GM23338 (cell line): ENCODE measurements around the gene XYLT1. TPM values are rescaled to one million over a fixed set of nuclear protein-coding genes. Genes with fewer than 3 reads are reported as not detected.

Experiments used
- ATAC-seq: fragments of 200-7000 bp; cut with Tn5 transposase; 3 replicates; pipeline ENCODE4 v1.9.1; 2020
- DNase-seq: peaks from one replicate; pipeline ENCODE4 v3.0.0-alpha.2; 2015; ENCODE audit warnings: low spot score
- H2AFZ ChIP-seq: fragments of 200-600 bp; sonication (generic); 2 replicates; pipeline ENCODE4 v1.8.0; 2016; ENCODE audit warnings: antibody characterized with exemption, mild to moderate bottlenecking, moderate library complexity
- H3F3A ChIP-seq: fragments of 200-600 bp; sonication (generic); replicated peaks from 2 replicates; pipeline ENCODE4 v1.8.0; 2017; ENCODE audit warnings: antibody characterized with exemption, mixed run types, low read depth
- H3K27ac ChIP-seq: fragments of 200-600 bp; sonication (generic); 2 replicates; pipeline ENCODE4 v1.6.1; 2016; ENCODE audit warnings: low read depth
- H3K27me3 ChIP-seq: fragments of 200-600 bp; sonication (generic); 2 replicates; pipeline ENCODE4 v1.8.0; 2016; ENCODE audit warnings: mild to moderate bottlenecking, mixed run types, moderate library complexity; ENCODE audit not compliant: insufficient read depth
- H3K36me3 ChIP-seq: fragments of 200-600 bp; sonication (generic); 2 replicates; pipeline ENCODE4 v1.8.0; 2016; ENCODE audit warnings: mild to moderate bottlenecking; ENCODE audit not compliant: insufficient read depth
- H3K4me1 ChIP-seq: fragments of 200-600 bp; sonication (generic); 2 replicates; pipeline ENCODE4 v1.8.0; 2016; ENCODE audit warnings: mild to moderate bottlenecking, moderate library complexity; ENCODE audit not compliant: insufficient read depth
- H3K4me2 ChIP-seq: fragments of 200-600 bp; sonication (generic); 2 replicates; pipeline ENCODE4 v1.7.1; 2017; ENCODE audit warnings: mixed run types
- H3K4me3 ChIP-seq: fragments of 200-600 bp; sonication (generic); 2 replicates; pipeline ENCODE4 v1.6.1; 2016; ENCODE audit warnings: mixed run types
- H3K79me2 ChIP-seq: fragments of 200-600 bp; sonication (generic); replicated peaks from 2 replicates; pipeline ENCODE4 v1.8.0; 2017; ENCODE audit warnings: mild to moderate bottlenecking; ENCODE audit not compliant: insufficient read depth
- H3K9me2 ChIP-seq: fragments of 200-600 bp; sonication (generic); 2 replicates; pipeline ENCODE4 v1.8.0; 2017; ENCODE audit not compliant: insufficient read depth
- H4K20me1 ChIP-seq: fragments of 200-600 bp; sonication (generic); replicated peaks from 2 replicates; pipeline ENCODE4 v1.8.0; 2017; ENCODE audit warnings: mild to moderate bottlenecking; ENCODE audit not compliant: insufficient read depth
- H3K27ac Mint-ChIP-seq: 2 replicates; pipeline ENCODE4 v1.8.0; 2020; ENCODE audit warnings: inconsistent platforms, mild to moderate bottlenecking, moderate library complexity, mixed read lengths
- H3K27me3 Mint-ChIP-seq: 3 replicates; pipeline ENCODE4 v1.8.0; 2022; ENCODE audit warnings: low read depth, mild to moderate bottlenecking, moderate library complexity, mixed read lengths, inconsistent platforms; ENCODE audit not compliant: insufficient read depth, poor library complexity
- H3K36me3 Mint-ChIP-seq: 3 replicates; pipeline ENCODE4 v1.8.0; 2021; ENCODE audit warnings: low read depth, mild to moderate bottlenecking, inconsistent platforms, moderate library complexity, mixed read lengths
- H3K4me1 Mint-ChIP-seq: 3 replicates; pipeline ENCODE4 v1.8.0; 2020; ENCODE audit warnings: mild to moderate bottlenecking, inconsistent platforms, mixed read lengths
- H3K4me3 Mint-ChIP-seq: 3 replicates; pipeline ENCODE4 v1.8.0; 2021; ENCODE audit warnings: moderate library complexity, mild to moderate bottlenecking, inconsistent platforms, mixed read lengths
- H3K9me3 Mint-ChIP-seq: 3 replicates; pipeline ENCODE4 v1.8.0; 2020; ENCODE audit warnings: moderate library complexity, mild to moderate bottlenecking, inconsistent platforms, mixed read lengths
- CREB1 ChIP-seq: fragments of 250-450 bp; sonication (Bioruptor Pico); IDR thresholded peaks from 2 replicates; pipeline ENCODE4 v1.5.0; 2020; ENCODE audit warnings: low read depth, mild to moderate bottlenecking, moderate library complexity
- CTCF ChIP-seq, 2 experiments: fragments of 200-600 bp in 1 of 2; sonication (generic) in 1 of 2; conservative IDR thresholded peaks; 2 replicates each; pipeline versions ENCODE4 v1.5.1 to v1.6.1; 2016 to 2017; ENCODE audit warnings: antibody characterized with exemption in 2 of 2, low read depth in 2 of 2, mild to moderate bottlenecking in 2 of 2, moderate library complexity in 1 of 2
- JUNB ChIP-seq: IDR thresholded peaks from one replicate; pipeline ENCODE4 v1.6.1; 2016; ENCODE audit warnings: antibody characterized with exemption; ENCODE audit not compliant: unreplicated experiment
- POLR2AphosphoS5 ChIP-seq: IDR thresholded peaks from 2 replicates; pipeline ENCODE4 v1.6.1; 2016; ENCODE audit warnings: antibody characterized with exemption, low read depth
- STAT1 ChIP-seq: IDR thresholded peaks from one replicate; pipeline ENCODE4 v1.6.1; 2016; ENCODE audit warnings: antibody characterized with exemption; ENCODE audit not compliant: unreplicated experiment
- polyA plus RNA-seq: library from polyadenylated mRNA; unstranded; fragments of >200 nt; fragmentation: Nextera tagmentation; extraction: Ambion mirVana; gene quantifications from 2 replicates; pipeline ENCODE4 v1.2.1, GENCODE V29; 2016
- small RNA-seq: library from RNA; depleted of rRNA; stranded (forward); fragments of <200 nt; gene quantifications from one replicate; pipeline ENCODE3, GENCODE V24; 2014; ENCODE audit warnings: low replicate concordance
- total RNA-seq: library from RNA; depleted of rRNA; stranded (reverse); fragments of >200 nt; shearing (Covaris generic); gene quantifications from 2 replicates; pipeline ENCODE4 v1.2.3, GENCODE V29; 2014

XYLT1 gene
- total and polyA plus RNA-seq, 2 experiments from 2014 or later: 3.5 to 24.7 TPM

DNA sequence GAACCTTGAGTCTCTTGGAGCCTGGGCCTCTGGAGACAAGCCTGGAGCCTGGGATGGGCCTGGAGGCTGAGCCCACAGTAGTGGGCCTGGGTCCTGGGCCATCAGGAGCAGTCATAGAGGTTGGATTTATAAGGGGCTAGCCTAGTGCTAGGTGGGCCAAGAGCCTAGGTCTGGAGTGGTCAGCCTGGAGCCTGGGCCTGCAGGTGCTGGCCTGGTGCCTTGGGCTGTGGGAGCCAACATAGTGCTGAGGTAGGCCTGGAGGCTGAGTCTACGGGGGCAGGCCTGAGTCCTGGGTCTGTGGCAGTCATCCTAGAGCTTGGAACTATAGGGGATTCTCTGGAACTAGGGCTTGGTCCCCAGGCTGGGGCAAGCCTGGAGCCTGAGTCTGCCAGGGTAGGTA, 414.1 kb downstream of the XYLT1 start:
- Histone ChIP-seq H3K4me2 (no peak overlapping the region), H3K4me3 (no peak overlapping the region), H3K27me3 (no peaks in the 10 kb centered on the region), H3K4me1 (peaks cover 11% of the 10 kb centered on the region), H3K27ac (no peak overlapping the region), H3K79me2 (no peaks in the 10 kb centered on the region), H2AFZ (no peak overlapping the region), H3F3A (no peaks in the 10 kb centered on the region), H3K36me3 (no peaks in the 10 kb centered on the region), H3K9me2 (peaks cover 8% of the 10 kb centered on the region; the same call in 1 of the 2 replicates), H4K20me1 (no peaks in the 10 kb centered on the region)
- no peak for TF ChIP-seq STAT1
- no peak for TF ChIP-seq JUNB
- no peak for TF ChIP-seq POLR2AphosphoS5
- TF ChIP-seq CTCF (conservative IDR thresholded peaks at IDR 0.05; ENCODE audit: low read depth in 2 of 2): no peak
- no peak for DNase-seq
- Mint-ChIP-seq H3K4me1 (peaks cover 3% of the 10 kb centered on the region; the same call in 1 of the 3 replicates), H3K9me3 (0 out of 3 replicates have a peak, but pooled peaks cover 3% of the 10 kb centered on the region), H3K4me3 (no peak overlapping the region), H3K27ac (no peak overlapping the region), H3K27me3 (peaks cover 1% of the 10 kb centered on the region), H3K36me3 (no peaks in the 10 kb centered on the region)
- no peak for ATAC-seq

DNA sequence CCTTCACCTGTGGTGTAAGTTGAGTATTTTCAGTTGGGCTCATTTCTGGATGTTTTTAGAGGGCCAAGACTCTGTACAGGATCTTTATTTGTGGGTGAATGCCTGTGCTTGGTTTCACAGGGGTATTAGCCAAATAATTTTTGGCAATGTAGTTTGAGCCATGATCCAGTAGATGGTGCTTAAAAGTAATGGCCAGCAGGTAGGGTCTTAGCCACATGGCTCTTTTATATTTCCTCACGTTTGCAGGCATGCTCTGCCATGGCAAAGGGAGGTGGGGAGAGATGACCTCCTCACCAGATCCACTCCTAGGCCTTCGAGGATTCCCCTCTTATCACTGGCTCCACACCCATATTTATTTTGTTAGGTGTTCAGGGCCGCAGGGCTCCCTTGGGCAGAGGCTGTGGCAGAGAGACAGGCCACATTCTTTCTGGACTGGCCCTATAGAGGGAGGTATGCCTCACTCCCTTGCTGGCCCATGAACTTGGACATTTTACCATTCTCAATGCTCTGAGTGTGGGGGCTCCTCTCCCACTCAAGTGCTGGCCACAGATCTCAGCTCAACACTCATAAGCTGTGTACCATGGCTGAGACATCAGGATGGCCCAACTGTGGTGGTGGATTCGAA, 417.1 kb downstream of the XYLT1 start:
- Histone ChIP-seq H3K4me3 (no peak overlapping the region), H2AFZ (peak overlapping the region; percentile 90), H3F3A (no peaks in the 10 kb centered on the region), H3K27ac (no peak overlapping the region), H3K4me2 (no peak overlapping the region), H3K9me2 (no peaks in the 10 kb centered on the region; the same call in 1 of the 2 replicates), H3K4me1 (peaks cover 11% of the 10 kb centered on the region), H3K79me2 (no peaks in the 10 kb centered on the region), H3K36me3 (no peaks in the 10 kb centered on the region), H4K20me1 (no peaks in the 10 kb centered on the region), H3K27me3 (no peaks in the 10 kb centered on the region)
- ATAC-seq: peak; percentile 78
- H3K27ac Mint-ChIP-seq: no peak overlapping the region
- TF ChIP-seq CREB1 (CRISPR knock-in tag) (no peak), CTCF (conservative IDR thresholded peaks at IDR 0.05; ENCODE audit: low read depth in 2 of 2) (peak; percentile 51 to 68)
- H3K36me3 Mint-ChIP-seq: no peaks in the 10 kb centered on the region; the same call in 2 of the 3 replicates
- peaks cover 3% of the 10 kb centered on the region; the same call in 1 of the 3 replicates for H3K4me1 Mint-ChIP-seq
- H3K9me3 Mint-ChIP-seq: peaks cover 12% of the 10 kb centered on the region; the same call in 2 of the 3 replicates
- no peak overlapping the region for H3K4me3 Mint-ChIP-seq
- peaks cover 1% of the 10 kb centered on the region for H3K27me3 Mint-ChIP-seq
- DNase-seq: peak; percentile 46

Small RNAs within 50 kb of the gene (small RNA-seq; reads per million reads assigned to genes)
- not detected for gene AC109446.1
